Peyer's patch (tissue), 4 donors: ENCODE data around the gene GEN1. TPM values are rescaled to one million over a fixed set of nuclear protein-coding genes. Genes with fewer than 3 reads are reported as not detected.

Source experiments
- DNase-seq, 3 donors: peaks; one replicate each; pipeline ENCODE4 v3.0.0-alpha.2; 2017 to 2019
- H3K27ac ChIP-seq, 4 donors: fragments of 200-600 bp; sonication (generic); one replicate each; pipeline ENCODE4 v1.5.1; 2016 to 2019
- H3K27me3 ChIP-seq, 2 donors: fragments of 200-600 bp; sonication (generic); one replicate each; pipeline ENCODE4 v1.5.1; 2019
- H3K36me3 ChIP-seq, 3 donors: fragments of 200-600 bp; sonication (generic); one replicate each; pipeline ENCODE4 v1.5.1; 2016 to 2019
- H3K4me1 ChIP-seq, 4 donors: fragments of 200-600 bp; sonication (generic); one replicate each; pipeline ENCODE4 v1.5.1; 2016 to 2019
- H3K4me3 ChIP-seq, 4 donors: fragments of 200-600 bp; sonication (generic); 1 replicate in 3 of 4; 2 replicates in 1 of 4; pipeline ENCODE4 v1.5.1; 2016 to 2019; ENCODE audit warnings: mild to moderate bottlenecking in 1 of 4
- H3K9me3 ChIP-seq, 4 donors: fragments of 200-600 bp; sonication (generic); one replicate each; pipeline ENCODE4 v1.5.1; 2016 to 2019; ENCODE audit warnings: mild to moderate bottlenecking in 1 of 4
- POLR2A ChIP-seq, 2 donors: fragments of 450-650 bp; IDR thresholded peaks; one replicate each; pipeline ENCODE4 v1.5.1; 2017; ENCODE audit warnings: antibody characterized with exemption in 2 of 2, mild to moderate bottlenecking in 2 of 2, moderate library complexity in 2 of 2
- total RNA-seq, 4 donors: library from RNA; depleted of rRNA; stranded (reverse); fragments of >200 nt; gene quantifications; one replicate each; pipeline ENCODE4 v1.1.0, GENCODE V29; 2016
- TF ChIP-seq, protein P1 (sequence below), 6 experiments: fragments of 450-650 bp in 4 of 6; fragments of 200-600 bp in 2 of 6; sonication (generic) in 1 of 6; IDR thresholded peaks; one replicate each; pipeline ENCODE4 v1.5.1; 2017 to 2019; ENCODE audit warnings: antibody characterized with exemption in 6 of 6, mild to moderate bottlenecking in 3 of 6, moderate library complexity in 1 of 6

GEN1 gene
- total RNA-seq, 4 donors from 2014 or later, result 16.8 to 40.2 (median 22.2) TPM

DNA sequence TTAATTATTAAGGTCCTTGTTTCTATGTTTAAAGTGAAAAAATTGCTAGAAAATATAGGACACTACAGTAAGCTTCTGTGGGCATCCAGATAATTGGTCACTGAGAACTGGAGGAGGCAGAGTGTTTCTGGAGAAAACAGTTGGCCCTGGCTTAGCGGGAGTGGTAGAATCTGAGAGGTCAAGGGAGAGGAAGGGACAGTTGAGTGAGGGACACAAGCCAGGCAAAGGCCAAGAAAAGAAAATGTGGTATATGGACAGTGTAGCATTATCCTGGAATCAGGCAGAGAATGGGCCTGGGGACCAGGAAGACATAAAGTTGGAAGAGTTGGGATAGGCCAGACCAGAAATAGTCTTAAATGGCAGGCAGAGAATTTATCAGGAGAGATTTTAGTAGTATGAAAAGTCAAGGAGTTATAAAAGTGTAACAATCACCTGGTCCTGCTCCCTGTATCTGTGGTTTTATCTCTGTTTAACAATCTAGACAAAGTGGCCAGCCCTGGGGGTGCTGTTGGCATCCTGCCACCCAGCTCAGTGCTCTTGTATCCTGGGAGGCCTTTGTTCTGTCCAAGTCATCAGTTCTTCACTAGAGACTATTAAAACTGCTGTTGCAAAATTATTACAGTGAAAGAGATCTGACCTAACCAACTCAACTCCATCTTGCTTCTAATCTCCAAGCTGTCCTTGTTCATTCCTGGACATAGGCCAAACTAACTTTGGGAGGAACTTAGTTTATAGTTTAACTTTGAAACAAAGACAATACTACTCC lies 46.9 kb downstream of the GEN1 start:
- Histone ChIP-seq H3K4me1 (peaks cover 0 to 9% (median 0%) of the 10 kb centered on the region in 4 donors), H3K27me3 (no peaks in the 10 kb centered on the region)
- TF ChIP-seq, protein P1, sequence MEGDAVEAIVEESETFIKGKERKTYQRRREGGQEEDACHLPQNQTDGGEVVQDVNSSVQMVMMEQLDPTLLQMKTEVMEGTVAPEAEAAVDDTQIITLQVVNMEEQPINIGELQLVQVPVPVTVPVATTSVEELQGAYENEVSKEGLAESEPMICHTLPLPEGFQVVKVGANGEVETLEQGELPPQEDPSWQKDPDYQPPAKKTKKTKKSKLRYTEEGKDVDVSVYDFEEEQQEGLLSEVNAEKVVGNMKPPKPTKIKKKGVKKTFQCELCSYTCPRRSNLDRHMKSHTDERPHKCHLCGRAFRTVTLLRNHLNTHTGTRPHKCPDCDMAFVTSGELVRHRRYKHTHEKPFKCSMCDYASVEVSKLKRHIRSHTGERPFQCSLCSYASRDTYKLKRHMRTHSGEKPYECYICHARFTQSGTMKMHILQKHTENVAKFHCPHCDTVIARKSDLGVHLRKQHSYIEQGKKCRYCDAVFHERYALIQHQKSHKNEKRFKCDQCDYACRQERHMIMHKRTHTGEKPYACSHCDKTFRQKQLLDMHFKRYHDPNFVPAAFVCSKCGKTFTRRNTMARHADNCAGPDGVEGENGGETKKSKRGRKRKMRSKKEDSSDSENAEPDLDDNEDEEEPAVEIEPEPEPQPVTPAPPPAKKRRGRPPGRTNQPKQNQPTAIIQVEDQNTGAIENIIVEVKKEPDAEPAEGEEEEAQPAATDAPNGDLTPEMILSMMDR (IDR thresholded peaks at IDR 0.05), result no peak
- no peak for TF ChIP-seq POLR2A (IDR thresholded peaks at IDR 0.05)

GRCh38 chr2:17803497-17803896 lies 49.6 kb downstream of the GEN1 start:
- Histone ChIP-seq H3K36me3 (no peaks in the 10 kb centered on the region), H3K9me3 (no peaks in the 10 kb centered on the region), H3K27me3 (no peaks in the 10 kb centered on the region), H3K4me1 (peaks cover 0 to 9% (median 0%) of the 10 kb centered on the region in 4 donors), H3K27ac (no peak overlapping the region), H3K4me3 (no peak overlapping the region)
- no peak for DNase-seq
- TF ChIP-seq, protein P1 (IDR thresholded peaks at IDR 0.05), result no peak
- TF ChIP-seq POLR2A (IDR thresholded peaks at IDR 0.05), result no peak

More for the DNA sequence above, 46.9 kb downstream of the GEN1 start:
- H3K9me3 ChIP-seq, result no peaks in the 10 kb centered on the region
- no peak overlapping the region for H3K27ac ChIP-seq
- no peak overlapping the region for H3K4me3 ChIP-seq
- no peak for DNase-seq
- no peaks in the 10 kb centered on the region for H3K36me3 ChIP-seq

DNA sequence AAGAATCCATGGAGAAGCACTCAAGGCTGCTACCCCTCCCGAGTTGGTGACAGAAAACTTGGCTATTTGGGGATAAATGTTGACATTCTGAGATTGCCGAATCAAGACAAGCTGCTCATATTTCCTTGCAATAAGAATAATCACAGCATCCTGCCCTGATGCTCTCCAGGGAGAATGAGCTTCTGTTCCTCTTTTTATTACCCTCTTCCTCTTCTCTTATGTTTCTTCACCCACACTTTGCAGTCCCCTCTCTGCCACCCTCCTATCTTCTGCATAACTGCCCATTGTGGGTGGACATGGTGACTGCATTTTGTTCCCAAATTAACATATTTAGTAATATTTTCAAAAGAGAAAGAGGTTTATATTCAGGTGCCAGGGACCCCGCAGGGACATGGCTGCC lies 50.4 kb downstream of the GEN1 start:
- H3K27ac ChIP-seq, result no peak overlapping the region
- peaks cover 0 to 9% (median 0%) of the 10 kb centered on the region in 4 donors for H3K4me1 ChIP-seq
- DNase-seq, result peak in 1 of 3 donors; percentile 25
- H3K9me3 ChIP-seq, result no peaks in the 10 kb centered on the region
- H3K27me3 ChIP-seq, result no peaks in the 10 kb centered on the region
- no peak overlapping the region for H3K4me3 ChIP-seq
- H3K36me3 ChIP-seq, result no peaks in the 10 kb centered on the region
- no peak for TF ChIP-seq POLR2A (IDR thresholded peaks at IDR 0.05)
- TF ChIP-seq, protein P1 (IDR thresholded peaks at IDR 0.05), result no peak

DNA sequence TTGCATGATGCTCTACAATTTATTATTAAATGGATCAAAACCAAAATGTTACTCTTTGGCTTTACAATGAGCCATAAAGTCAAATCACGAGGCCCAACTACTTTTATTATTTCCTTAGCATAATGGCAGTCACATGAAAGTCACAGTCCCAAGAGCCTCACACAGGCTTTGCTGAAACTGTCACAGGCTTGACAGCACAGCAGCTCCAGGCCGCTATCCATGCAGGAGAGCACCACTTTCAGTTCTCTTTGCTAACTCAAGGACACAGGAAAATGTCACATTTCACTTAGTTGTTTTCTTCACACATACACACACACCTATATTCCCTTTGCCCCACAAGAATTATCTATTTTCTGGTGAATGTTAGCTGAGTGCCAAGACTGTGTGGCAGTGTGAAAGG lies 51.2 kb downstream of the GEN1 start:
- Histone ChIP-seq H3K27me3 (no peaks in the 10 kb centered on the region), H3K4me1 (peaks cover 0 to 3% (median 0%) of the 10 kb centered on the region in 4 donors), H3K9me3 (no peaks in the 10 kb centered on the region), H3K4me3 (no peak overlapping the region), H3K36me3 (no peaks in the 10 kb centered on the region), H3K27ac (peak overlapping the region in 1 of 4 donors; percentile 28)
- TF ChIP-seq POLR2A (IDR thresholded peaks at IDR 0.05), result no peak
- TF ChIP-seq, protein P1 (IDR thresholded peaks at IDR 0.05), result no peak
- DNase-seq, result no peak

DNA sequence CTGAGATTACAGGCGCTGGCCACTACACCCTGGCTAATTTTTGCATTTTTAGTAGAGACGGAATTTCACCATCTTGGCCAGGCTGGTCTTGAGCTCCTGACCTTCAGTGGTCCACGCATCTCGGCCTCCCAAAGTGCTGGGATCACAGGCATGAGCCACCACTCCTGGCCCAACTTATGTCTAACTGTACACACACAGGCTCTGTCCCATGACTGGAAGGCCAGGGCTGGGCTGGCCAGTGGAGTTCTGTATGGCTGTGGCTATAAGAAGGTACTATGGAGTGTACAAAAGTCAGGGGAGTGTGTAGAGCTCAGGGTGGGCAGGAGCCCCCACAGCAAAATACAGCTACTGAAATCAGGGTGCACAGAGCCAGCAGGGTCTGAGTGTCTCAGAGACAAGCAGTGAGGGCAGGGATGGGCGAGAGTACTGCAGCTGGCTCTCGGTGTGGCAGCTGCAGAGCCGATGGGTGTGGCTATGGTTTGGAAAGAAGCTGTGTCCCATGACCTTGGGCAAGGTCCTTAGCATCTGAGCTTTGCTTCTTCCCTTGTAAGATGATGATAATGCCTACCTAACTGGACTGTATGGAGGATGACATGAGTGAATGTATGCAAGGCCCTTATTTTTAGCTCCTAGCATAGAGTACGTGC lies 51.9 kb downstream of the GEN1 start:
- Histone ChIP-seq H3K4me1 (no peaks in the 10 kb centered on the region), H3K4me3 (no peak overlapping the region), H3K27me3 (no peaks in the 10 kb centered on the region), H3K27ac (peak overlapping the region in 1 of 4 donors; percentile 28), H3K9me3 (no peaks in the 10 kb centered on the region), H3K36me3 (no peaks in the 10 kb centered on the region)
- TF ChIP-seq POLR2A (IDR thresholded peaks at IDR 0.05), result no peak
- TF ChIP-seq, protein P1 (IDR thresholded peaks at IDR 0.05), result no peak
- no peak for DNase-seq
